Measurements from ENCODE around the gene CDC25C.
"Not testable (repeated sequence)": the region's sequence is repeated elsewhere in the genome, so short reads cannot be mapped to it uniquely, and the experiment has no call there.

CDC25C gene

DNA sequence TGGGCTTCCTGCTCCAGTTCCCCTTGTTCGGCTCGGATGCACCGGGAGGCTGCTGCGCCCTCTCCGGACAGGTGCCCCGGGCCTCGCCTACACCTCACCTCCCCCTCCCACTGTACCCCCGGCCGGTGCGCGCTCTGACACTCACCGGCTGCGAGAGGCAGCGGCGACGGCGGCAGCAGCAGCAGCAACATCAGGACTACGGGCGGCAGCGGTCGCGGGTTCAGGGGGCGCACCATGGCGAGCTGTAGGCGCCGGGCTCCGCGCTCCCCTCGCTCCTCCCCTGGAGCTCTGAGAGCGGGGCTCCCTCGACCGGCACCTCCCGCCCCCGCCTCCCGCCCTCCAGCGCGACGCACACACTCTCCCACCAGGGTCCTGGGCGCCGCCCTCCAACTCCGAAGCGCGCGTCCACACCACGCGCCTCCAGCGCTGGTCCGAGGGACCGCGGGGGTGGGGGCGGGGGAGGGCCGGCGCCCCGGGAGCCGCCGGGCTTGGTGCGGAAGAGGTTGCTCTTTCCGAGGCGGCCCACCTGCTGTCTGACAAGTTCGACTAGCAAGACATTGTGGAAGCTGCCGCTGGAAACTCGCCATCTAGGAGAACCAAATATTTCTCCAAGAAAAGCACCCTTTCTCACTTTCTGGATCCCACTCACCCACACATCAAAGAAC, 57.3 kb downstream of the CDC25C start, which contains the start of gene GFRA3:
Gene GFRA3 (minus strand): TSS at position 433 of the 665 bp plus-strand sequence. CDS start 197 bp downstream, at position 236.
- no peak for DNase-seq

DNA sequence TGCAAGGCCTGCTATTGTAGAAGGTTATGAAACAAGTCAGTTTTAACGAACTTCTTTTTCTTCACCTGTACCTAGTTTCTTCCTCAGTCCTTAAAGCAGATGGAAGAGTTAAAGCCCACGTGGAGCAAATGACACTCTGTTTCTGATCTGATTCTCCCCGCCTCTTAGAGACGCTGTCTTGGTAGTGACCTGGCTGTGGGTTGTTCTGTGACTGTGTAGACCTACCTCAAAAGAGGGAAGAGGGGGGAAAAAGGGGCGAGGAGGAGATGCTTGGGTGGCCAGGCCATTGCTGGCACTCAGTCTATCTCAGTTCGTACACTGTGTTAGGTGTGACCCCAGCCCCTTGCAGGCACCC, 57.8 kb downstream of the CDC25C start:
- DNase-seq, result no peak

DNA sequence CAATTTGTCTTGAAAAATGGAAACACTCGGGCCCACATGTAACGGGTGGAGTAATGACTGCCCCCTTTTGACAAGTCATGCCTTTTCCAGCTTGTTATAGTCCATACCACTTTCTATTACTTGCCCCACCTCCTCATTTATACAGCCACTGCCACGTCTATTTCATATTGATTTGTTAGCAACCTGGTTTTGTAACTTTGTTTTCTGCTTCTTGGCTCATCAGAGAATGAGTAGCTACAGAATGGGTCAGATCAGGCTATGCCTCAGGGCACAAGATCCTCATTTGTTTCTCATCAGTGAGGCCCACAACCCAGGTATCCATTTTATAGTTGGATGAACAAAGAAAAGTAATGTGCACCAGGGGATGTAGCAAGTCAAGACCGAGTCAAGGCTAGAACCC, 58.9 kb downstream of the CDC25C start:
- DNase-seq, result no peak

DNA sequence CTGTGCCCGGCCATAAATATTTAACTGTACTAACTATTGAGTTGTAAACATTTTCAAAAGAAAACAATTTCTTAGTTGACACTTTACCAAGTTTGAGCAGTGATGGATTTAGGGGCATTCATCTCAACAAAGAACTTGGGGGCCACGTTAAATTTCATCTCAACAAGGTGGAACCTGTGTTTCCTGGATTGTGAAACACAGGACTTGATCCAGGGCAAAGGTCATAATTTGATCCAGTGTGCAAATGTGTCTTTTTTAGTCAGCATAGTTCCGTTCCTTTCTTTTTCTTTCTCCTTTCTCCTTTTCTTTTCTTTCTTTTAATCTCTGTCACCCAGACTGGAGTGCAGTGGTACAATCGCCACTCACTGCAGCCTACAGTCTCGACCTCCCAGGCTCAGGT, 60.3 kb downstream of the CDC25C start:
- no peak for DNase-seq

DNA sequence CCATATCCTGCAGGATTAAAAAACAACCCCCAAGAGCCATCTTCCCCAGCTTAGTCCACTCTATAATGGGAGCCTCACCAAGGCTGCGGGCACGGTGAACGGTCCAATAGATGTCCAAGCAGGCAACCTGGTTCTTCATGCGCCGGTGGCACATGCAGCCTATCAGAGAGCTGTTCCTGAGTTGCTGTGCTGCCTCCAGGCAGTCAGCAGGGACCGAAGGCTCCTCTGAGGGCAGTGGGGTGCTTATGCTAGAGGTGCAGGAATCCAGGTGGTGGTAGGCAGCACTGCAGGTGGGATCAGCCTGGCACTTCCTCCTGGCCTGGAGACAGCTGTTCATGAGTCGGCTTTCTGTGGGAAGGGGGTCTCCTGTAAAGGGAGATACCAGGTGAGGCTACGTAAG, 67.4 kb downstream of the CDC25C start:
- no peak for DNase-seq

DNA sequence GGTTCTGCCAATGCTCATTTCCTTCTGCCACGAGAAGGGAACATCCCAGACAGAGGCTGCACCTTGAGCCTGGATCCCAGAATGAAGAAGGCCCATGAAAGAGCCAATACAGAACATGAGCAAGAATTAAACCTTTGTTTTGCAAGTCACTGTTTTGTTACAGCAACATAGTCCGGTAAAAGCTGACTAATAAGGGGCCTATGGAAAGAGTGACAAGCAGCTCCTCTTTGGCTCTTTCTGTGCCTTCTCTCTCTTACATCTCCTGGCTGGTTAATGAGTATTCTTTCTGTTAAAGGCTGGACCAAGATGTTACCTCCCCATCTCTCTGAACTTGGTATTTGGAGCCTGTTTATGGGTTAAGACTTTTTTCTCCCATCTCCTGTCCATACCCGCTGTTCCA, 68.0 kb downstream of the CDC25C start:
- peak; percentile 25 for DNase-seq

DNA sequence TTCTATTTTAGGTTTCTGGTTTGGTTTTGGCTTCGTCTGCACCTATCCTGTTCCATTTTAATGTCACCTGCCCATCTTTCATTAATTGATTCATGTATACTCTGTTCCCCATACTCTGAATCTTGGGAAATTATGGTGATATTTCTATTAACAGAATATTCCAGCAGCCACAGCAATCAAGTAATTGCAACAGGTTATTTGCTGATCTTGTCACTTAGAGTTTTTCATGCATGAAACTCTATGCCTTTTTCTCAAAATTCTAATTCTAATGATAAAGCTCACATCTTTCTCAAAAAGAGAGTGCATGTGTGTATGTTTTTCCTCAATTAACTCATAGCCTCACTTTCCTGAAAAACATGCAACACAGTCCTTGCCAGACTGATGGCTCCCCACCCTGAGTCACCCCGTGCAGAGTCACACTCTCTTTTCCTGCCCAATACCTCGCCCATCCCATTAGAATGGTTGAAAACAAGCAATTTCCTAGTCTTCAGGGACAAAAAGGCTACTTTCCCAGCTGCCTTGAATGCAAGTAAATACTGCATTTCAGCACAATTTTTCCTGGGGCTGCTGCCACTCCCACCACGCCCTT, 72.8 kb downstream of the CDC25C start:
- DNase-seq, result no peak

DNA sequence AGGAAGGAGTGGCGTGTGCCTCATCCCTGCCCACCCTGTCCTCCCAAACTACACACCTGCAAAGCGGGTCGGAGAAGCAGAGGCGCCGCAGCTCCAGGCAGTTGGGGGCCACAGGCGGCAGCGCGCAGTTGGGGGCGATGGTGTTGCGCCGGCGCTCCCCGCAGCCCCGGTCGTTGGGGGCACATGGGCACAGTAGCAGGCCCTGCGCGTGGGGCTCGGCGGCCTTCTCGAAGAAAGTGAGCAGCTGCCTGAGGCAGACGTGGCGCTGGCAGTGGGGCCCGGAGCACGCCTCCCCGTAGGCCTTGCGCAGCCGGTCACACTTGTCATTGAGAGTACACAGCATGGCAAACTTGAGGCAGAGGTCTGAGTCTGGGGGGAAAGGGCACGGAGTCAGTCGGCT, 74.0 kb downstream of the CDC25C start:
- no peak for DNase-seq

DNA sequence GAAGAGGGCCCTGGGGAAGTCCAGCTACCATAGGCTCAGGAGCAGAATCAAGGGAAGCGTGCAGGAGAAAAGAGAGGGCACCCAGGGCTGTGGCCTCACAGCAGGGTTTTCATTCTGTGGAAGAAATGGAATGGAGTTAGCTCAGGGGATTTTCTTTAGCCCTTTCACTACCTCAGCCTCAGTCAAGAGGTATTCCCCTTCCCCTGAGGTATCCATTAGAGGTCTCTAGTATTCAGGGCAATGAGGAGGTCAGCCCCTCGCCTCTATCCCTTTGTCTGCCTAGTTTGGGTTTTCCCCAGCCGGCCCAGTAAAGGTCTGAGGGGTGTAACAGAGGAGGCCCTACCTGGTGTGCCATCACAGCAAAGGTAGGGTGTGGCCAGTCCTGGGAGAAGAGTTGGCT, 78.7 kb downstream of the CDC25C start:
- DNase-seq, result no peak

DNA sequence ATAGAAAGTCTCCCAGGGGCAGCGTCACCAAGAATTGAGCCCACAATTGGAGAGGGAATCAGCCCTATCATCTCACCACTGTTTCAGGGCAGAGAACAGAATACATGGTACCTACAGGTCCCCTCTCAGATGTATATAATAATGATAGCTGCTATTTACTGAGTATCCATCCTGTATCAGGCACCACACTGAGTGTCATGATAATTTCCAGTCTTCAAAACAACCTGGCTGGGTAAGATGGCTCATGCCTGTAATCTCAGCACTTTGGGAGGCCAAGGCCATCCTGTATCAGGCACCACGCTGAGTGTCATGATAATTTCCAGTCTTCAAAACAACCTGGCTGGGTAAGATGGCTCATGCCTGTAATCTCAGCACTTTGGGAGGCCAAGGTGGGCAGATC, 83.8 kb downstream of the CDC25C start:
- DNase-seq, result not testable (repeated sequence)

DNA sequence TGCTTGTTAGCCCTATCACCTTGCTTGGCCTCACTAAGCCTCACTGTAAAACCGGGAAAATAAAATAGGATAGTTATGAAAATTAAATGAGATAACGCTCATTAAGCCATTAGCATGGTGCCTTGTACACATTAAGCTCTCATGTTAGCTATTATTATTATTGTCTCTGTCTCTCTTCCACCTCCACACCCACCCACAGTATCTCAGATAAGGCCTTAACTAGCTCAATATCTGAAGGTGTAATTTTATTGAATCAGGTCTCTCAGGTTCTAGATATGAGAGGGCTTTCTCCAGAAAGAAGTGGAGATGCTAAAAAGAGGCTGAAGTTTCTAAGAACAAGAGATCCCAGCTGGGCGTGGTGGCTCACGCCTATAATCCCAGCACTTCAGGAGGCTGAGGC, 84.8 kb downstream of the CDC25C start:
- DNase-seq, result no peak

DNA sequence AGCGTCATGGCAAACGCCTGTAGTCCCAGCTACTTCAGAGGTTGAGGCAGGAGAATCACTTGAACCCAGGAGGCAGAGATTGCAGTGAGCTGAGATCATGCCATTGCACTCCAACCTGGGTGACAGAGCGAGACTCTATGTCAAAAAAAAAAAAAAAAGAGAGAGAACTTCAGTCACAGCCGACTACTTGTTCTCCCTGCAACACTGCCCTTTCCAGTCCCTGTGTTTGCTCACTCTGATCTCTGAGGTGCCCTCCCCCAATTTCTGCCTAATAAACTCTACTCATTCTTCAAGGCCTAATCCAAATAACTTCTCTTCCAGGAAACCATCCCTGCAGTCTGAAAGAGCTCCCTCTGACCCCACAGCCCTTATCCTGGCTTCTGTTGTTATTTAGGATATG, 85.3 kb downstream of the CDC25C start:
- no peak for DNase-seq

DNA sequence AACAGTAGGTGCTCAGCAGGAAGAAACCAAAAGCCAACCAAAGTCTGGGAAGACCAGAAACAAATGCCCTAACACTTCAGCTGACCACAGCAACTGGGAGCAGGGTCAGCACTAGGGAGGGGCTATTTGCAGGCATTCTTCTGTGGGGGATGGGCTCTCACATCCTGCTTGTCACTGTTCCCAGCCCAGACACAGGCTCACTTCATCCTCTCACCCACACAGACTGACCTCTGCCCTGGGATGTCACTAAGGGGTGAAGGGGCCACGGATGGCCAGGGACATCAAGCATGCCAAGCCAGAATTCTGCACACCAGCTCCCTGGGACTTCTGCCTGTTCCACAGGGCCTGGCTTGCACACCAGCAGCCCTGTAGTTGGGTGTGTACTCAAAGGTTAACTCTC, 85.9 kb downstream of the CDC25C start:
- DNase-seq, result no peak

DNA sequence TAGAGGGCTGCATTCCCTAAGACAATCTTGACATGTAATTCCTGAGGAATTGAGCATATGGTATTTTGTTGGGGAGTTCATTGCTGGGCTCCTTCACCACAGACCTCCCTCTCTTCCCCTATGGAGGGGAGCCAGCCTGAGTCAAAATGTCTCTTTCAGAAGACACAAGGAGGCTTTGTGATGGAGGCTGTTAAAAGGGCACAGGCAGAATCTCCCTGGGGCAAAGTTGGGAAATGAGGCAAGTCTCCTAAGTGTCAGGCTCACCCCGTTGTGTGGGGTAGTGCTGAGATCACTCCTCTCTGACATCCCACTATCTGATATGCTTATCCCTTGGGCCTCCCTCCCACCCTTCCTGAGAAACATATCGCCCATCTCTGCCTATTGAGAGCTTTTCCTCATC, 87.8 kb downstream of the CDC25C start:
- DNase-seq, result no peak

DNA sequence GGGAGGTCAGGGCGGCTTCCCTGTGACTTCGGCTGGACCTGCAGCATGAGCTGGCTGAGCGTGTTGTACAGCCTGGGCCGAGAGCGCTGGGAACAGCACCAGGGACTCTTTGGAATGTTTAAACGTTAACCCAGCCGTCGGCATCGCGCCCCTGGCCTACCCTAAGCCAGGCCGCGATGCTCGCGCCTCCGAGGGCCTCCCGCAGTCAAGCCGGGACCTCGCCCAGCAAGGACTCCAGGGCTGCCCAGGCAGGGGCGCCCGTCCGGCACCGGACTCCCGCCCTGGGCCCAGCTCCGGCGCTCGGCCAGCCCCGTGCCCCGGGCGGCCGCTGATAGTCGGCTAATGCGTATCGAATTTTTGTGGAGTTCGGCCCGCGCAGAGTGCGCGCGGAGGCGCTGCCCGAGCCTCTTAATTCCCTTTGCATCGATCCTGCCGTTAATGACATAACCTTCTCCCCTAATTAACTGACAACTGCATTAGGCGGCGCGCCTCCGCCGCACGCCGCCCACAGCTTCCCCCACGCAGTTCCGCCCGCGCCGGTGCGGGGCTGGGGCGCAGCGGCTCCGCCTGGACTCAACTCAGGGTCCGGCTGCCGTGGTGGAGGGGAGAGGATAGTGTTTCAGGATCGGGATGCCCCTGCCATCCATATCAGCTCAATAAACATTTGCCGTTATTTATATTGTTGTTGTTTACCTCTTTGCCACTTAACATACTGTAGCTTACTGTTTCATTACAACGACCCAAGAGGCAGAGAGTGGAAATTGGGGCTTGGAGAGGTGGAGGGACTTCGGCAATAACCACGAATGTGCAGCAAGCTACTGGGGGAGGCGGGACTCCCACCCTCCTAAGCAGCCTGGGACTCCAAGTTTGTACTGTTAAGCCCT, 89.7 kb downstream of the CDC25C start:
- no peak for DNase-seq

DNA sequence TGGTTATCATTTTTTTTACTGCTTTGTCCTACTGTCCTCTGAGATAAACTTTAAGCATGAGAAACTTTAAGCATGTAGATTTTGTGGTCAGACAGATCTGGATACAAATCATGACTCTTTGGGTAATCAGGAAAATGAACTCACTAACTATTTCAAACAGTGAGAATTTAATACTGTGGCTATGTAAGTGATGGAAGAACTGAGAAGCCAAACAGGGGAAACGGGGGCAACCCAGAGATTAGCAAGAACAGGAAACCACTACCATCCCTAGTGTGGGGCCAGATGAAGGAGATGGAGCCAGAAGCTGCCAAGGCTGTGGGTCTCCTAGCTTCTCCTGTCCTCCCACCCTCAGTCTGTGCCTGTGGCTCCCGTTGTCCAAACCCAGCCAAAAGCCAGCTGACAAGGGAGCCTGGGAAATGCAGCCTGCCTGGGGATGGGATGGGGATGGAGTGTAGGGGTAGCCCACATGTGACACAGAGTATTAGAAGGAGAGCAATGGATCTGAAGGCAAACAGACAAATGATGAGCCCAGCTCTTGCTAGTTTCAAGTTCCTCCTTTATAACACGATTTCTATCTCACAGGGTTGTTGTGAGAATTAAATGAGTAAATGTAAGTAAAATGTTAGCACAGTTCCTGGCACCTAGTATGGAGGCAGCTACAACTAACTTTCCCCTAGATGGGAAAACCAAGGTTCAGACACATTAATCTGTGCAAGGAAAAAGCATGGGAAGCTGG, 90.8 kb downstream of the CDC25C start:
- DNase-seq, result peak; percentile 12

DNA sequence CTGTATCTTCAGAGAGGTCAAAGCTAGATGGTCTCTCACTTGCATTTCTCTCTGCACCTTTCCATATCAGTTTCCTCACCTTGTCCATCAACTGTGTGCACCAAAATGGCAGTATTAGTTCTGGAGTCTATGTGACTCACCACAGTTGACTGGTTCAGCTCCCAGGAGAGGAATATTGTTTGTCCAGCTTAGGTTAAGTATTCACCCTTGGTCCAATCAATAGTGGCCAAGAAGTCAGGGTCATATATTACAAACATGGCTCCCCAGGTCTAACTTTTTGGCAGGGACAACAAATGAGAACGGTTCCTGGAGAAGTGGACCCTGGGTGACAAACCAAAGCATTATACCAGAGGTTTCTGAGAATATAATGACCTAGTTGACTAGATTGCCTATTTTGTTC, 93.6 kb downstream of the CDC25C start:
- DNase-seq, result no peak
